ENCODE data around the gene AGAP4.
A peak's percentile ranks its signal among the peaks of the same experiment; 100 is the strongest.
"Not testable (repeated sequence)": the region's sequence is repeated elsewhere in the genome, so short reads cannot be mapped to it uniquely, and the experiment has no call there.

Gene AGAP4

GRCh38 chr10:45847400-45847799, at the start of gene AGAP4:
Gene AGAP4, minus strand, starts transcription at chr10:45847500. Its CDS starts 153 bp downstream, at chr10:45847347.
- H3K9me3 Mint-ChIP-seq; H3K4me3 Mint-ChIP-seq; H3K36me3 Mint-ChIP-seq (ENCODE audit: low read depth); H3K27me3 Mint-ChIP-seq; H3K27ac Mint-ChIP-seq; H3K4me1 Mint-ChIP-seq (ENCODE audit: low read depth): not testable (repeated sequence)

DNA sequence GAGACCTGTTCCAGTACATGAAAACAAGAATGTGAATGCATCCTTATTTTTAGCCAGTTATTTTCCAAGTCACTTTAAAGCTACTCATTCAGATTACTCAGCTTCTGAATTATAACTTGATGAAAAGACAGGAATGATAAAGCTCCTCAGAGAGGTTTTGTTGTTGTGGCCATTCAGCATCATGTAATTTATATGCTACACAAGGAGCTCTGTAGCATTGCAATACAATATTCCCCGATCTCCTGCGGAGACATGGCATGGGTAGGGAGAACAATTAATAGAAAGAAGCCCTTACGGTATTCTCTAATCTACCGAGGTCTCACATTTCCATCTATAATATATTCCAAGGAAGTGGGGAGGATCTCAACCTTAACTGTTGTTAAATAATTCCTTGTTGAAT, 43.4 kb upstream of the AGAP4 start:
- not testable (repeated sequence) for H3K4me3 Mint-ChIP-seq; H3K27me3 Mint-ChIP-seq; H3K27ac Mint-ChIP-seq; H3K36me3 Mint-ChIP-seq (ENCODE audit: low read depth); H3K9me3 Mint-ChIP-seq; H3K4me1 Mint-ChIP-seq (ENCODE audit: low read depth)

- not testable (repeated sequence) for H3K36me3 Mint-ChIP-seq (ENCODE audit: low read depth); H3K27ac Mint-ChIP-seq; H3K4me1 Mint-ChIP-seq (ENCODE audit: low read depth); H3K4me3 Mint-ChIP-seq; H3K9me3 Mint-ChIP-seq; H3K27me3 Mint-ChIP-seq
Measured at GRCh38 chr10:45889539-45890230, 42.4 kb upstream of the AGAP4 start.

DNA sequence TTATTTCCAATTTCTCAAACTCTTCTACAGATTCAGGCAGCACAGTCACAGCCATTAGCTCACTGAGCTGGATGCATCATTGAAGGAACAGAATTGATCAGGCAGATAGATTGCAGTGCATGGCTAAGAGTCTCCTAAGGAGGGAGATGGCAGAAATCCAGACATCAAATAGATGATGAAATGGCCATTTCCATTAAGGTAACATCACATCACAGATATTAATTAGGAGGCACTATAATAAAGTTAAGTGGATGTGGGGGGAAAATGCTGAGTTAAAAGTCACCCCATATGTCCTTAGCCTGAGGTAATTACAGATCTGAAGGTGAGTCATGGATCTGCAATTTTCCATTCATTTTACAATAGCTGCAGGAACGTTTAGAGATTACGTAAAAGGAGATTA, 35.6 kb upstream of the AGAP4 start:
- not testable (repeated sequence) for H3K27me3 Mint-ChIP-seq; H3K4me3 Mint-ChIP-seq; H3K36me3 Mint-ChIP-seq (ENCODE audit: low read depth)

DNA sequence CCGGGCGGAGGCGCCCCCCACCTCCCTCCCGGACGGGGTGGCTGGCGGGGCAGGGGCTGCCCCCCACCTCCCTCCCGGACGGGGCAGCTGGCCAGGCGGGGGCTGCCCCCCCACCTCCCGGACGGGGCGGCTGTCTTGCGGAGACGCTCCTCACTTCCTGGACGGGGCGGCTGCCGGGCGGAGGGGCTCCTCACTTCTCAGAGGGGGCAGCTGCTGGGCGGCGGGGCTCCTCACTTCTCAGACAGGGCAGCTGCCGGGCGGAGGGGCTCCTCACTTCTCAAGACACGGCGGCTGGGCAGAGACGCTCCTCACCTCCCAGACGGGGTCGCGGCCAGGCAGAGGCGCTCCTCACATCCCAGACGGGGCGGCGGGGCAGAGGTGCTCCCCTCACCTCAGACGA, 18.1 kb upstream of the AGAP4 start:
- not testable (repeated sequence) for H3K4me1 Mint-ChIP-seq (ENCODE audit: low read depth); H3K27ac Mint-ChIP-seq; H3K4me3 Mint-ChIP-seq; H3K27me3 Mint-ChIP-seq; H3K36me3 Mint-ChIP-seq (ENCODE audit: low read depth); H3K9me3 Mint-ChIP-seq

More for the DNA sequence above, 35.6 kb upstream of the AGAP4 start:
- H3K27ac Mint-ChIP-seq; H3K4me1 Mint-ChIP-seq (ENCODE audit: low read depth); H3K9me3 Mint-ChIP-seq: not testable (repeated sequence)

DNA sequence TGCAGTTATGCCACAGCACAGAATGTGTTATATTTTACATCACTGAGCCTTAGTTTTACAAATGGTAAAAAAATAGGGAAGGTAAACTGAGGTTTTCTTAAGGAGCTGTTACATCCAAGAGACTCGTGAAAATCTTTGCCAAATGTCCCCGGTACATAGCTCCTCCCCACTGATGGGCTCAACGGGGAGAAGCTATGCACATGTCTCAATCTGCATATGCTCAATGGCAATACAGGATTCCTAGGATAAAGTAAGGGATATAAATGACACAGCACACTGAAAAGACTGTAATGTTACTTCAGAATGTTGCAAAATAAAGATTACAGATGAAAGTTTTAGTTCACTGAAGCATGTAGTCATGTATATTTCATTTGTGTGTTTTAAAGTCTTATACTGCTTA, 17.0 kb upstream of the AGAP4 start:
- H3K4me3 Mint-ChIP-seq; H3K4me1 Mint-ChIP-seq (ENCODE audit: low read depth); H3K27me3 Mint-ChIP-seq; H3K36me3 Mint-ChIP-seq (ENCODE audit: low read depth); H3K9me3 Mint-ChIP-seq; H3K27ac Mint-ChIP-seq: not testable (repeated sequence)

GRCh38 chr10:45863632-45864031, 16.3 kb upstream of the AGAP4 start:
- H3K27ac Mint-ChIP-seq; H3K36me3 Mint-ChIP-seq (ENCODE audit: low read depth); H3K4me3 Mint-ChIP-seq; H3K27me3 Mint-ChIP-seq; H3K4me1 Mint-ChIP-seq (ENCODE audit: low read depth); H3K9me3 Mint-ChIP-seq: not testable (repeated sequence)

DNA sequence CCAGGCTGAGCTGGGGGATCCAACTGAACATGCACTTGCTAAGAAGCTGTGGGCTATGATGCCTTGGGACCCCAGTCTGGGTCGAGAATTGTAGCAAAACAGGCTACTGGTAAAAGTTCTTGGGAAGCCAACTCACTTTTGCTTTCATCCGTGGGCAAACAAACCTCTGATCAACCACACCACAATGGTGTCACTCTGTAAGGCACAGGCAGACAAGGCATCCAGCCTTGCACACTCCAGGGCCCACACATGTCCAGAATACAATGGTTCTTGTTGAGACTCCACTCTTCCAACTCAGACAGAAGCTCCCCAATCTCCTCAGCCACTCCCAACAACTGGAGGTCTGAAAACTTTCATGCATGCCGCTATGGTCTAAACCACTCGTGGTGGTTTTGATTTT, 10.6 kb upstream of the AGAP4 start:
- not testable (repeated sequence) for H3K9me3 Mint-ChIP-seq, H3K27me3 Mint-ChIP-seq, H3K4me3 Mint-ChIP-seq
- H3K27ac Mint-ChIP-seq, result peak overlapping the region; percentile 11
- peaks cover 11% of the 10 kb centered on the region for H3K4me1 Mint-ChIP-seq (ENCODE audit: low read depth)
- H3K36me3 Mint-ChIP-seq (ENCODE audit: low read depth), result peaks cover 10% of the 10 kb centered on the region

DNA sequence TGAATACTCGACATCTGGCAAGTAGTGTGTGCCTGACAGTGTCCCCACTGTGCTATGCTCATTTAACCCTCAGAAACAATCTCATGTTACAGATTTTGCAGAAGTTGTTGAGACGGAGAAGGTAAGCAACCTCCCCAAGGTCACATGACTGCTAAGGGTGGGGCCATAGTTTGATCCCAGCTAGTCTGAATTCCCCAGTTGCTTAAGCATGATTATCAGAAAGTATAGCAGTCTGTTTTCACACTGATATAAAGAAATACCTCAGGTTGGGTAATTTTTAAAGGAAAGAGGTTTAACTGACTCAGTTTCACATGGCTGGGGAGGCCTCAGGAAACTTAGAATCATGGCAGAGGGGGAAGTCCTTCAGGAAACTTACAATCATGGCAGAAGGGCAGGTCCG, 1.2 kb upstream of the AGAP4 start:
- H3K36me3 Mint-ChIP-seq (ENCODE audit: low read depth); H3K27me3 Mint-ChIP-seq; H3K4me3 Mint-ChIP-seq; H3K9me3 Mint-ChIP-seq; H3K4me1 Mint-ChIP-seq (ENCODE audit: low read depth); H3K27ac Mint-ChIP-seq: not testable (repeated sequence)

GRCh38 chr10:45822918-45823317, 24.4 kb downstream of the AGAP4 start:
- not testable (repeated sequence) for H3K9me3 Mint-ChIP-seq; H3K27me3 Mint-ChIP-seq; H3K36me3 Mint-ChIP-seq (ENCODE audit: low read depth); H3K27ac Mint-ChIP-seq; H3K4me1 Mint-ChIP-seq (ENCODE audit: low read depth); H3K4me3 Mint-ChIP-seq

- not testable (repeated sequence) for H3K36me3 Mint-ChIP-seq (ENCODE audit: low read depth); H3K27me3 Mint-ChIP-seq; H3K27ac Mint-ChIP-seq; H3K4me1 Mint-ChIP-seq (ENCODE audit: low read depth); H3K4me3 Mint-ChIP-seq; H3K9me3 Mint-ChIP-seq
Measured at GRCh38 chr10:45820107-45820830, 27.0 kb downstream of the AGAP4 start.

DNA sequence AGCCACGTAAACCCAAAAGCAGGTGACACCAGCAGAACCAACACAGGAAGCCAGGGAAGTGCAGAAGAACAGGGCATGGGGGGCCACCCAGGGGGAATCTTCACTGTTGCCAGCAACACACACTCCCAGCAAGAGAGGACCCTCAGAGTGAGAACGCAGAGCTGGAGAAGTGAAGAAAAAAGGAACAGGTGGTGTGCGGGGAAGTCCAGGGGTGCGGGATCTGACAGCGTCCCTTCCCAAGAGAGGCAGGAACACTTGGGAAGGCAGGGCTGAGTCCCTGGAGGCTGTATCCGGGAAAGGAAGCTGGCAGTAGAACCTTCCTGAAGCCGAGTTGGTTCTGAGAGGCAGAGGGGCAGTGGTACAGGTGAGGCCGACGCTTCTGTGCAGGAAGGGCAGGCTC, 27.7 kb downstream of the AGAP4 start:
- H3K27me3 Mint-ChIP-seq, result no peaks in the 10 kb centered on the region
- no peaks in the 10 kb centered on the region for H3K4me1 Mint-ChIP-seq (ENCODE audit: low read depth)
- no peaks in the 10 kb centered on the region for H3K36me3 Mint-ChIP-seq (ENCODE audit: low read depth)
- H3K27ac Mint-ChIP-seq, result no peak overlapping the region
- H3K4me3 Mint-ChIP-seq, result no peak overlapping the region
- no peaks in the 10 kb centered on the region for H3K9me3 Mint-ChIP-seq

DNA sequence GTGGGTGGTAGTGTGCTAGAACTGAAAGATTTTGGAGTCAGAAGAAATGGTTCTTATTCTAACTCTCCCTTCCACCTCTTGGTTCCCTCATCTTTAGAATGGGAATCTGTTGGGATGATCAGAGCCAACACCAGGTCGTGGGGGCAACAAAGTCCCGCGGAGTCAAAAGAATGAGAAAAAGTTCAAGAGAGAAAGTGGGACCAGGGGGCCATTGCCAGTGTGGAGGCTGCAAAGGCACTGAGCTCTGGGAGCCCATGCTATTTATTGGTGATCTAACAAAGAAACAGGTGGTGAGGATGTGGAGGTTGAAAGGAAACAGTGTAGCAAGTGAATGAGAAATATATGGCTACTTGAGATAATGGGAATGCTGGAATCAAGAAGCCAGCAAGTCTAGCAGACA, 29.4 kb downstream of the AGAP4 start:
- Mint-ChIP-seq H3K27ac (no peak overlapping the region), H3K9me3 (no peaks in the 10 kb centered on the region), H3K36me3 (ENCODE audit: low read depth) (no peaks in the 10 kb centered on the region)

GRCh38 chr10:45817130-45817859, 30.0 kb downstream of the AGAP4 start:
- H3K36me3 Mint-ChIP-seq (ENCODE audit: low read depth), result no peaks in the 10 kb centered on the region
- H3K9me3 Mint-ChIP-seq, result no peaks in the 10 kb centered on the region
- H3K27me3 Mint-ChIP-seq, result no peaks in the 10 kb centered on the region
- no peaks in the 10 kb centered on the region for H3K4me1 Mint-ChIP-seq (ENCODE audit: low read depth)
- no peak overlapping the region for H3K4me3 Mint-ChIP-seq
- no peak overlapping the region for H3K27ac Mint-ChIP-seq

More for the DNA sequence above, 29.4 kb downstream of the AGAP4 start:
- Mint-ChIP-seq H3K4me3 (no peak overlapping the region), H3K27me3 (no peaks in the 10 kb centered on the region), H3K4me1 (ENCODE audit: low read depth) (no peaks in the 10 kb centered on the region)

DNA sequence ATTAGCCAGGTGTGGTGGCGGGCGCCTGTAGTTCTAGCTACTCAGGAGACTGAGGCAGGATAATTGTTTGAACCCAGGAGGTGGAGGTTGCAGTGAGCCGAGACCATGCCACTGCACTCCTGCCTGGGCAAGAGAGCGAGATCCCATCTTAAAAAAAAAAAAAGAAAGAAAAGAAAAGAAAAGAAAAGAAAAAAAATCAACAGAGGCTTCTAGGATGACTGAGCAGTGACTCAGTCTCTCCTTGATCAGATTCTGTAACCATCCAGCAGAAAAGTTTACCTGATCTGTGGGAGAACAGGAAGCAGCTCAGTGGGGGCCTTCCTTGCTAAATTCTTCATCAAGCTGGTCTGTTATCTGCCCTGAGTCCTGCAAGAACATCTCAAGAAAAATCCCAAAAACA, 33.2 kb downstream of the AGAP4 start:
- H3K4me1 Mint-ChIP-seq (ENCODE audit: low read depth), result not testable (repeated sequence)

GRCh38 chr10:45812959-45813358, 34.3 kb downstream of the AGAP4 start:
- not testable (repeated sequence) for H3K9me3 Mint-ChIP-seq; H3K27me3 Mint-ChIP-seq; H3K27ac Mint-ChIP-seq; H3K4me1 Mint-ChIP-seq (ENCODE audit: low read depth); H3K36me3 Mint-ChIP-seq (ENCODE audit: low read depth); H3K4me3 Mint-ChIP-seq

More for the DNA sequence above, 33.2 kb downstream of the AGAP4 start:
- H3K4me3 Mint-ChIP-seq; H3K27me3 Mint-ChIP-seq; H3K9me3 Mint-ChIP-seq; H3K36me3 Mint-ChIP-seq (ENCODE audit: low read depth); H3K27ac Mint-ChIP-seq: not testable (repeated sequence)

All from stimulated activated naive CD8-positive, alpha-beta T cell treated with anti-CD3 and anti-CD28 coated beads, Interleukin-15, Interleukin-2, amounts not matched to agents 100 ng/mL and 50 ng/mL, for 24 hours (primary cell).